ENCODE measurements around the gene RGCC.
"Not testable (repeated sequence)": the region's sequence is repeated elsewhere in the genome, so short reads cannot be mapped to it uniquely, and the experiment has no call there.

RGCC gene

DNA sequence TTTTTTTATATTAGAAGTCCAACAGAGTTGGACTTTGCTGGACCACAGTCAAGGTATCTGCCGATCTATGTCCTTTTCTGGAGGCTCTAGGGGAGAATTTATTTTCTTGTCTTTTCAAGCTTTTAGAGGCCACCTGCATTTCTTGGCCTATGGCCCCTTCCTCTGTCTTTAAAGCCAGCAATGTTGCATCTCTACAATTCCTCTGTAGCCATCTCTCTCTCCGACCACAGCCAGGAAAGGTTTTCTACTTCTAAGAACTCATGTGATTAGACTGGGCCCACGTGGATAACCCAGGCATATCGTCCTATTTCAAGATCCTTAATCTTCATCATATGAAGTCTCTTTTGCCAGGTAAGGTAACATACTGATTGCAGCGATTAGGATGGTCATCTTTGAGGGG lies 43.5 kb upstream of the RGCC start:
- POLR2A ChIA-PET = no interaction called here
- TF ChIP-seq, protein P1, sequence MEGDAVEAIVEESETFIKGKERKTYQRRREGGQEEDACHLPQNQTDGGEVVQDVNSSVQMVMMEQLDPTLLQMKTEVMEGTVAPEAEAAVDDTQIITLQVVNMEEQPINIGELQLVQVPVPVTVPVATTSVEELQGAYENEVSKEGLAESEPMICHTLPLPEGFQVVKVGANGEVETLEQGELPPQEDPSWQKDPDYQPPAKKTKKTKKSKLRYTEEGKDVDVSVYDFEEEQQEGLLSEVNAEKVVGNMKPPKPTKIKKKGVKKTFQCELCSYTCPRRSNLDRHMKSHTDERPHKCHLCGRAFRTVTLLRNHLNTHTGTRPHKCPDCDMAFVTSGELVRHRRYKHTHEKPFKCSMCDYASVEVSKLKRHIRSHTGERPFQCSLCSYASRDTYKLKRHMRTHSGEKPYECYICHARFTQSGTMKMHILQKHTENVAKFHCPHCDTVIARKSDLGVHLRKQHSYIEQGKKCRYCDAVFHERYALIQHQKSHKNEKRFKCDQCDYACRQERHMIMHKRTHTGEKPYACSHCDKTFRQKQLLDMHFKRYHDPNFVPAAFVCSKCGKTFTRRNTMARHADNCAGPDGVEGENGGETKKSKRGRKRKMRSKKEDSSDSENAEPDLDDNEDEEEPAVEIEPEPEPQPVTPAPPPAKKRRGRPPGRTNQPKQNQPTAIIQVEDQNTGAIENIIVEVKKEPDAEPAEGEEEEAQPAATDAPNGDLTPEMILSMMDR (IDR thresholded peaks at IDR 0.05; ENCODE audit: control extremely low read depth, extremely low read depth, low read depth, missing control alignments) = no peak
- CTCF ChIA-PET = interaction anchor here (2.2 kb wide), 1 partner anchor 9 kb away, joined by 8 read pairs; no protein-coding TSS in a partner anchor

DNA sequence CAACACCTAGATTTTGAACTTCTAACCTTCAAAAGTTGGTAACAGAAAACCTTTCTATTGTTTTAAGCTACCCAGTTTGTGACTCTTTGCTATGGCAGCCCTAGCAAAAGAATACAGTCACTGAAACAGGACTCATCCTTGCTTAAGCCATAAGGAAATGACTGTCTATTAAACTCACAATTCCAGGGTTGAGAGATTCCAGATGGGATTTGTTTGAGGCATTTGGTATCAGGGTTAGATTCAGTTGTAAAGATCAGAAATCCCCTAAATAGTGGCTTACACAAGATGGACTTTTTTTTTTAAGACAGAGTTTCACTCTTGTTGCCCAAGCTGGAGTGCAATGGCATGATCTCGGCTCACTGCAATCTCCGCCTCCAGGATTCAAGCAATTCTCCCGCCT lies 41.1 kb upstream of the RGCC start:
- no peak for DNase-seq (ENCODE audit: extremely low spot score)
- ChIA-PET POLR2A (no interaction called here), CTCF (interaction anchor here (1.0 to 1.3 kb wide), 2 partner anchors 42 to 200 kb away, joined by 3 read pairs; no protein-coding TSS in a partner anchor)
- TF ChIP-seq, protein P1 (IDR thresholded peaks at IDR 0.05; ENCODE audit: control extremely low read depth, extremely low read depth, low read depth, missing control alignments) = no peak

More for the DNA sequence above, 43.5 kb upstream of the RGCC start:
- DNase-seq (ENCODE audit: extremely low spot score) = no peak

DNA sequence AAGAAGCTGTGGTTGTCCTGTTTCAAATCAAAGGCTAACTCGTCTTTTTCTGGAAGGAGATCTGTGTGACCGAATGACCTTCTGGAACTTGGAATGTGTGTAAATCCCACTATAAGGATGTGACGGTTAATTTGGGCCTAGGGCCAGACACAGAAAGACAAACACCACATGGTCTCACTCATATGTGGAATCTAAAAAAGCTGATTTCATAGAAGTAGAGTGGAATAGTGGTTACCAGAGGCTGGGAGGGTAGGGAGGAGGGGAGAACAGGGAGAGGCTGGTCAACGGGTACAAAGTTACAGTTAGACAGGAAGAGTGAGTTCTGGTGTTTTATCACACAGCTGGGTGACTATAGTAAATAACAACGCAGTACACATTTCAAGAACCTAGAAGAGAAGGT lies 39.3 kb upstream of the RGCC start:
- CTCF ChIA-PET = no interaction called here
- no peak for DNase-seq (ENCODE audit: extremely low spot score)
- POLR2A ChIA-PET = no interaction called here
- TF ChIP-seq, protein P1 (IDR thresholded peaks at IDR 0.05; ENCODE audit: control extremely low read depth, extremely low read depth, low read depth, missing control alignments) = no peak

DNA sequence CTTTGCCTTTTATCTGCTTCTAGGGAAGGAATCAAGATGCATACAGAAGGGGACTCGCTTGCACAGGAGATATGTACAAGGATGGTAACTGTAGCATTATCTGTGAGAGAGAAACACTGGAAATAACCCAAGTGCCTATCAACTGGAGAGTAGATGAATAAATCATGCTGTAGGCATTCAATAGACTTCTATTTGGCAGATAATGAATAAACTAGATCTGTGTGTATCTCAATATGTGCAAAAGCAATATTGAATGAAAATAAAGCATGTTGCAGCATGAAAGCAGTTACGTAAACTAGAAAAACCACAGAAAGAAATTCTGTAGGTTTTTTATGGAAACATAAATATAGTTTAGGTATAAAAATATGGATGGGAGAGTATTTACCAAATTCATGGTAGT lies 38.6 kb upstream of the RGCC start:
- ChIA-PET CTCF (no interaction called here), POLR2A (no interaction called here)
- no peak for DNase-seq (ENCODE audit: extremely low spot score)
- TF ChIP-seq, protein P1 (IDR thresholded peaks at IDR 0.05; ENCODE audit: control extremely low read depth, extremely low read depth, low read depth, missing control alignments) = no peak

DNA sequence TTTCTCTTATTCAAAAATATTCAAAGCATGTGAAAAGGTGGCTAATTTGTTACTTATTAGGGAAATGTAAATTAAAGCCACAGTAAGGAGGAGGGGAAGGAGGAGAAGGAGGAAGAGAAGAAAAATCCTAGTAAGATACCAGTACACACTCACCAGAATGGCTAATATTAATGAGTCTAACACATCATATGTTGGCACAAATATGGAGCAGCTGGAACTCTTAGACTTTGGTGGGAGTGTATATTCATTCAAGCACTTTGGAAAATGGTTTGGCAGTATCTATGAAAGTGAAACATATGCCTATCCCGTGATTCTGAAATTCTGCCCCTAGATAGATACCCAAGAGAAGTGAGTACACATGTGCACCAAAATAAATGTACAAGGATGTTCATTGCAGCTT lies 38.1 kb upstream of the RGCC start:
- TF ChIP-seq, protein P1 (IDR thresholded peaks at IDR 0.05; ENCODE audit: control extremely low read depth, extremely low read depth, low read depth, missing control alignments) = no peak
- CTCF ChIA-PET = no interaction called here
- POLR2A ChIA-PET = no interaction called here
- DNase-seq (ENCODE audit: extremely low spot score) = no peak

DNA sequence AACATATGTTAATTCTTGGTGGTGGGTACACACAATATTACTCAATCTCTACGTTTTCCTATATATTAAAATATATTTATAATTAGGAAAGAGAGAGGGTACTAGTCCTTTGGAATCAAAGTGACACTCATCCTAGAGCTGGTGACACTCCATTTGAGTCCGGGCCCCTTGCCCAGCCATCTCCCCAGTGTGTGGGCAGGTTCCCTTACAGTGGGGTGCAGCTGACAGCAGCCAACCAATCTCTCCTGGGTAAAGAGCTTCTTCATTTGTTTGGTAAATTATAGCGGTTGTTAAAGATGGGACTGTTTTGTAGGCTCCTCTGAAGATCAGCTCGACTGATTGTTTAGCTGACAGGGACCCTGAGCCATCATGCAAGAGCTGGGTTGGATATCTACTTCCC lies 37.2 kb upstream of the RGCC start:
- CTCF ChIA-PET = interaction anchor here (1.2 kb wide), 1 partner anchor 9 kb away, joined by 8 read pairs; no protein-coding TSS in a partner anchor
- TF ChIP-seq, protein P1 (IDR thresholded peaks at IDR 0.05; ENCODE audit: control extremely low read depth, extremely low read depth, low read depth, missing control alignments) = no peak
- no peak for DNase-seq (ENCODE audit: extremely low spot score)
- POLR2A ChIA-PET = no interaction called here

DNA sequence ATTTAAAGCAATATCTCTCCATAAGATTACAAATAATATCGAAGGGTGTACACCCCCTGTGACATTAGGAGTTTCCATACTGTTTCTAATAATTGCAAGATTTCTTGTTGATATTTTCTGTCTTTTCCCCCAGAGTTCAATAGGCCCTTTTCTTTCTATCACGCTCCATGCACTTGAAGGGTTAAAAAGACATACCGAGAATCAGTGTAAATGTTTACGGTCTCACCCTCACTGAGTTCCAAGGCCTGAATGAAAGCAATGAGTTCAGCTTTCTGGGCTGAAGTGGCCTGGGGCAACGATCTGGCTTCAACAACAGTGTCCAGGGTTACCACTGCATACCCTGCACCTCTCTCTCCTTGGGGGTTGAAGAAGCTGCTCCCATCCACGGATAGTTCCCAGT lies 36.0 kb upstream of the RGCC start:
- CTCF ChIA-PET = interaction anchor here (1.2 kb wide), 1 partner anchor 10 kb away, joined by 8 read pairs; no protein-coding TSS in a partner anchor
- DNase-seq (ENCODE audit: extremely low spot score); POLR2A ChIA-PET: not testable (repeated sequence)

DNA sequence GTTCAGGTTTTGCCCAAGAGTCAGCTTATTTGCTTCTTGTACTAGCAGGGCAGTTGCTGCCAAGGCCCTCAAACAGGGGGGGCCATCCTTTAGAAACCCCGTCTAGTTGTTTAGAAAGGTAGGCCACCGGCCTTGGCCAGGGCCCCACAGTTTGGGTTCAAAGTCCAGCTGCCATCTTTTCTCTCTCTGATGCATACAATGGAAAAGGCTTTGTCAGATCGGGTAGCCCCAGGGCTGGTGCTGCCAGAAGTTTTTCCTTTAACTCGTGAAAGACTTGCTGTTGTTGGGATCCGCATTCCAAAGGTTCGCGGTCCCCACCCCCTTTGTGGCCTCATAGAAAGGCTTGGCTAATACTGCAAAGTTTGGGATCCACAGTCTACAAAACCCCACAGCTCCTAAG lies 35.4 kb upstream of the RGCC start:
- DNase-seq (ENCODE audit: extremely low spot score); POLR2A ChIA-PET: not testable (repeated sequence)
- CTCF ChIA-PET = interaction anchor here (2.1 kb wide), 1 partner anchor 231 kb away, joined by 5 read pairs; no protein-coding TSS in a partner anchor

DNA sequence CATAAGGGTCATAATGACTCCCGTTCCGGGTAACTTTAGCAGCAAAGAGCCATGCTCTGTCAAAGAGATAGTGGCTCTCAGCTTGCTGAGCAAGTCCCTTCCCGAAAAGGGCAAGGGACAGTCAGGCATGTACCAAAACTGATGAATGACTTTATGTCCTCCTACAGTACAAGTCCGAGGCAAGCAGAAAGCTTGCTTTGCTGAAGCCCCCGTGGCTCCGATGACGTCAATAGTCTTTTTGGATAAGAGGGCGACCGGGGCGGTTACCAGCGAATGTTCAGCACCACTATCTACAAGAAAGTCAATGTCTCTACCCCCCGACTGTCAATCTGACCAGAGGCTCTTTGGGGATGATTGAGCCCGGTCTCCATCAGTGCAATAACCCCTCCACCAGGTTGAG lies 34.1 kb upstream of the RGCC start:
- POLR2A ChIA-PET; DNase-seq (ENCODE audit: extremely low spot score): not testable (repeated sequence)
- CTCF ChIA-PET = interaction anchor here (2.1 kb wide), 1 partner anchor 230 kb away, joined by 5 read pairs; no protein-coding TSS in a partner anchor

DNA sequence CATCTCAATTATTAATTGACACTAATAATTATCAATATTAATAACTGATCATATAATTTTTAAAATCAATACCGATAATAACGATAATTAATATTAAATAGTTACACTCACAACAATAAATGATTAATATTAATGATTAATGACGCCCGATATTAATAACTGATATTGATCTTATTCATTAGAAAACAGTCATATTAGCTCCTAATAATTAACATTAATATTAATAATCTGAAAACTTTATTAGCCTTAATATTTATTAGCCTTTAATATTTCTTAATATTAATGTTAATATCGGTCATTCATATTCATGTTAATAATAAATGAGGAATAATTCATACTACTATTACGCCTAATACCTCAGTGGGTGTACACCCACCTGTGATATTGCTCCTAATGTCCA lies 32.7 kb upstream of the RGCC start:
- POLR2A ChIA-PET; CTCF ChIA-PET; DNase-seq (ENCODE audit: extremely low spot score): not testable (repeated sequence)
